ENCODE measurements around the gene MAP2.

Gene MAP2

GRCh38 chr2:209726311-209726710 is 302.5 kb downstream of the MAP2 start:
- TF ChIP-seq, protein P1, sequence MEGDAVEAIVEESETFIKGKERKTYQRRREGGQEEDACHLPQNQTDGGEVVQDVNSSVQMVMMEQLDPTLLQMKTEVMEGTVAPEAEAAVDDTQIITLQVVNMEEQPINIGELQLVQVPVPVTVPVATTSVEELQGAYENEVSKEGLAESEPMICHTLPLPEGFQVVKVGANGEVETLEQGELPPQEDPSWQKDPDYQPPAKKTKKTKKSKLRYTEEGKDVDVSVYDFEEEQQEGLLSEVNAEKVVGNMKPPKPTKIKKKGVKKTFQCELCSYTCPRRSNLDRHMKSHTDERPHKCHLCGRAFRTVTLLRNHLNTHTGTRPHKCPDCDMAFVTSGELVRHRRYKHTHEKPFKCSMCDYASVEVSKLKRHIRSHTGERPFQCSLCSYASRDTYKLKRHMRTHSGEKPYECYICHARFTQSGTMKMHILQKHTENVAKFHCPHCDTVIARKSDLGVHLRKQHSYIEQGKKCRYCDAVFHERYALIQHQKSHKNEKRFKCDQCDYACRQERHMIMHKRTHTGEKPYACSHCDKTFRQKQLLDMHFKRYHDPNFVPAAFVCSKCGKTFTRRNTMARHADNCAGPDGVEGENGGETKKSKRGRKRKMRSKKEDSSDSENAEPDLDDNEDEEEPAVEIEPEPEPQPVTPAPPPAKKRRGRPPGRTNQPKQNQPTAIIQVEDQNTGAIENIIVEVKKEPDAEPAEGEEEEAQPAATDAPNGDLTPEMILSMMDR (IDR thresholded peaks at IDR 0.05; ENCODE audit: control insufficient read depth, insufficient read depth, low read depth, low read length, missing control alignments), result no peak
- H3K4me3 ChIP-seq (ENCODE audit: control insufficient read depth, low read depth, low read length), result no peak overlapping the region
- DNase-seq (ENCODE audit: low read depth), result no peak

- no peak for DNase-seq (ENCODE audit: low read depth)
- TF ChIP-seq, protein P1 (IDR thresholded peaks at IDR 0.05; ENCODE audit: control insufficient read depth, insufficient read depth, low read depth, low read length, missing control alignments), result no peak
- no peak overlapping the region for H3K4me3 ChIP-seq (ENCODE audit: control insufficient read depth, low read depth, low read length)
Measured at GRCh38 chr2:209727077-209727476, 303.2 kb downstream of the MAP2 start.

- TF ChIP-seq, protein P1 (IDR thresholded peaks at IDR 0.05; ENCODE audit: control insufficient read depth, insufficient read depth, low read depth, low read length, missing control alignments), result no peak
- no peak overlapping the region for H3K4me3 ChIP-seq (ENCODE audit: control insufficient read depth, low read depth, low read length)
- DNase-seq (ENCODE audit: low read depth), result no peak
Measured at GRCh38 chr2:209734805-209735204, 311.0 kb downstream of the MAP2 start.

GRCh38 chr2:209741953-209742352 is 318.1 kb downstream of the MAP2 start:
- DNase-seq (ENCODE audit: low read depth), result no peak
- TF ChIP-seq, protein P1 (IDR thresholded peaks at IDR 0.05; ENCODE audit: control insufficient read depth, insufficient read depth, low read depth, low read length, missing control alignments), result no peak
- H3K4me3 ChIP-seq (ENCODE audit: control insufficient read depth, low read depth, low read length), result no peak overlapping the region

- DNase-seq (ENCODE audit: low read depth), result no peak
- H3K4me3 ChIP-seq (ENCODE audit: control insufficient read depth, low read depth, low read length), result no peak overlapping the region
- TF ChIP-seq, protein P1 (IDR thresholded peaks at IDR 0.05; ENCODE audit: control insufficient read depth, insufficient read depth, low read depth, low read length, missing control alignments), result no peak
Measured at GRCh38 chr2:209753020-209753419, 329.2 kb downstream of the MAP2 start.

DNA sequence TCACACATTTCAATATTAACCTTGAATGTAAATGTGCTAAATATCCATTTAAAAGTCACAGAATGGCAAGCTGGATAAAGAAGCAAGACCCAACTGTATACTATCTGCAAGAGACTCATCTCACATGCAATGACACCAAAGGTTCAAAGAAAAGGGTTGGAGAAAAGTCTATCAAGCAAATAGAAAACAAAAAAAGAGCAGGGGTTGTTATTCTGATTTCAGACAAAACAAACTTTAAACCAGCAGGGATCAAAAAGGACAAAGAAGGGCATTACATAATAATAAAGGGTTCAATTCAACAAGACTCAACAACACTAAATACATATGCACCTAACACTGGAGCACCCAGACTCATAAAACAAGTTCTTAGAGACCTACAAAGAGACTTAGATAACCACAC is 333.3 kb downstream of the MAP2 start:
- H3K4me3 ChIP-seq (ENCODE audit: control insufficient read depth, low read depth, low read length), result no peak overlapping the region
- DNase-seq (ENCODE audit: low read depth), result no peak
- TF ChIP-seq, protein P1 (IDR thresholded peaks at IDR 0.05; ENCODE audit: control insufficient read depth, insufficient read depth, low read depth, low read length, missing control alignments), result no peak

DNA sequence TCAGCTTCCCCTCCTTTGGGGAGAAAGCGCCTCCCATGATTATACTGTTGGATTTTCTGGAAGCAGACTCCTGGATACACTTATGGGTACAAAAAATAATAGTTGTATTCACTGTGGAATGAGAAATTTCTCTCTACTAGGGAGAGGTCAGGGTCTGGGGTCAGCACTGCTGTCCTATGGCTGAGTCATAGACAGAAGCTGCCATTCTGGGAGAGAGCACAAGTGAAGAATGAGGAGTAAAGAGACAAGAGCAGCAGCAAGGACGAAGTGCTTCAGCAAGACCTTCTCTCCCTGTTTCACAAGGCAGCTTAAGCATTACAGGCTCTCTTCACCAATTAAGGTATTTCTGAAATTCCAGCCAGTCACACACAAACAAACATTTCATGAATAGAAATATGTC is 337.7 kb downstream of the MAP2 start:
- TF ChIP-seq, protein P1 (IDR thresholded peaks at IDR 0.05; ENCODE audit: control insufficient read depth, insufficient read depth, low read depth, low read length, missing control alignments), result no peak
- no peak for DNase-seq (ENCODE audit: low read depth)
- no peak overlapping the region for H3K4me3 ChIP-seq (ENCODE audit: control insufficient read depth, low read depth, low read length)
